PC-3 (cell line): ENCODE data around the gene STK11. TPM values are rescaled to one million over a fixed set of nuclear protein-coding genes. Genes with fewer than 3 reads are reported as not detected.
A peak's percentile ranks its signal among the peaks of the same experiment; 100 is the strongest.

Experiments used
- ATAC-seq: fragments of 200-7000 bp; cut with Tn5 transposase; 2 replicates; pipeline ENCODE4 v1.9.1; 2020; ENCODE audit warnings: mild to moderate bottlenecking, moderate library complexity
- BruUV-seq: library from RNA; stranded (reverse); fragments of 400-500 nt; replicated peaks from 2 replicates; lab custom pipeline; 2021; lab: Mats Ljungman, UMichigan
- CTCF ChIA-PET: fragments of 300-600 bp; sonication (Branson Sonifier 250); formaldehyde crosslinking; loops from one replicate; lab custom pipeline; 2022; ENCODE audit warnings: antibody characterized with exemption; lab: Charles Lee
- POLR2A ChIA-PET: fragments of 300-600 bp; sonication (Branson Sonifier 250); formaldehyde crosslinking; loops from one replicate; lab custom pipeline; 2022; ENCODE audit warnings: antibody characterized with exemption; ENCODE audit not compliant: unreplicated experiment; lab: Charles Lee
- DNase-seq: peaks from one replicate; pipeline ENCODE4 v3.0.0-alpha.2; 2015
- H2AFZ ChIP-seq: fragments of 300-600 bp; sonication (generic); 2 replicates; pipeline ENCODE4 v1.6.0; 2016; ENCODE audit warnings: antibody characterized with exemption, low read length
- H3F3A ChIP-seq: fragments of 300-600 bp; sonication (generic); one replicate; pipeline ENCODE4 v1.6.0; 2017; ENCODE audit warnings: antibody characterized with exemption, low read length, control low read depth, mild to moderate bottlenecking; ENCODE audit not compliant: unreplicated experiment
- H3K27ac ChIP-seq: fragments of 300-600 bp; sonication (generic); 2 replicates; pipeline ENCODE4 v1.5.1; 2016; ENCODE audit warnings: mild to moderate bottlenecking, low read length
- H3K27me3 ChIP-seq: fragments of 300-600 bp; sonication (generic); 2 replicates; pipeline ENCODE4 v1.6.1; 2016; ENCODE audit warnings: low read length, mixed read lengths
- H3K36me3 ChIP-seq: fragments of 300-600 bp; sonication (generic); 2 replicates; pipeline ENCODE4 v1.6.1; 2016; ENCODE audit warnings: low read depth, mixed run types, low read length, mixed read lengths
- H3K4me1 ChIP-seq: fragments of 300-600 bp; sonication (generic); 2 replicates; pipeline ENCODE4 v1.5.1; 2016; ENCODE audit warnings: low read length; ENCODE audit not compliant: insufficient read depth
- H3K4me2 ChIP-seq: fragments of 300-600 bp; sonication (generic); 2 replicates; pipeline ENCODE4 v1.6.0; 2016; ENCODE audit warnings: low read length
- H3K4me3 ChIP-seq: fragments of 300-600 bp; sonication (generic); 2 replicates; pipeline ENCODE4 v1.5.1; 2016; ENCODE audit warnings: mild to moderate bottlenecking, low read length, mixed read lengths
- H3K79me2 ChIP-seq: fragments of 300-600 bp; sonication (generic); 2 replicates; pipeline ENCODE4 v1.6.1; 2017; ENCODE audit warnings: low read length, mixed read lengths
- H3K9ac ChIP-seq: fragments of 300-600 bp; sonication (generic); 2 replicates; pipeline ENCODE4 v1.6.0; 2016; ENCODE audit warnings: mild to moderate bottlenecking, low read length
- H3K9me2 ChIP-seq: fragments of 300-600 bp; sonication (generic); replicated peaks from 2 replicates; pipeline ENCODE4 v1.6.1; 2016; ENCODE audit warnings: mixed run types, low read length, mixed read lengths
- H3K9me3 ChIP-seq: fragments of 300-600 bp; sonication (generic); 2 replicates; pipeline ENCODE4 v1.6.1; 2016; ENCODE audit warnings: low read length, mixed read lengths
- H4K20me1 ChIP-seq: fragments of 300-600 bp; sonication (generic); 2 replicates; pipeline ENCODE4 v1.6.1; 2016; ENCODE audit warnings: low read length, mixed read lengths
- CTCF ChIP-seq: fragments of 300-600 bp; sonication (generic); conservative IDR thresholded peaks from 2 replicates; pipeline ENCODE4 v1.5.1; 2017; ENCODE audit warnings: antibody characterized with exemption, low read depth, mild to moderate bottlenecking, low read length
- EZH2 ChIP-seq: fragments of 300-600 bp; sonication (generic); IDR thresholded peaks from one replicate; pipeline ENCODE4 v1.6.1; 2017; ENCODE audit warnings: antibody characterized with exemption, mild to moderate bottlenecking, low read length; ENCODE audit not compliant: unreplicated experiment
- EZH2phosphoT487 ChIP-seq: fragments of 300-600 bp; sonication (generic); IDR thresholded peaks from 2 replicates; pipeline ENCODE4 v1.6.1; 2018; ENCODE audit warnings: mild to moderate bottlenecking, antibody characterized with exemption, low read length, borderline replicate concordance
- intact Hi-C: fragments of 100-400 bp; cut with micrococcal nuclease; formaldehyde crosslinking; loops from 2 replicates; pipeline ENCODE4 v1.9.0; 2023
- total RNA-seq: library from RNA; depleted of rRNA; stranded (reverse); fragments of >200 nt; gene quantifications from 2 replicates; pipeline ENCODE4 v1.2.3, GENCODE V29; 2014

STK11 gene
- total RNA-seq, 1 experiment from 2014 or later = 82.4 TPM

DNA sequence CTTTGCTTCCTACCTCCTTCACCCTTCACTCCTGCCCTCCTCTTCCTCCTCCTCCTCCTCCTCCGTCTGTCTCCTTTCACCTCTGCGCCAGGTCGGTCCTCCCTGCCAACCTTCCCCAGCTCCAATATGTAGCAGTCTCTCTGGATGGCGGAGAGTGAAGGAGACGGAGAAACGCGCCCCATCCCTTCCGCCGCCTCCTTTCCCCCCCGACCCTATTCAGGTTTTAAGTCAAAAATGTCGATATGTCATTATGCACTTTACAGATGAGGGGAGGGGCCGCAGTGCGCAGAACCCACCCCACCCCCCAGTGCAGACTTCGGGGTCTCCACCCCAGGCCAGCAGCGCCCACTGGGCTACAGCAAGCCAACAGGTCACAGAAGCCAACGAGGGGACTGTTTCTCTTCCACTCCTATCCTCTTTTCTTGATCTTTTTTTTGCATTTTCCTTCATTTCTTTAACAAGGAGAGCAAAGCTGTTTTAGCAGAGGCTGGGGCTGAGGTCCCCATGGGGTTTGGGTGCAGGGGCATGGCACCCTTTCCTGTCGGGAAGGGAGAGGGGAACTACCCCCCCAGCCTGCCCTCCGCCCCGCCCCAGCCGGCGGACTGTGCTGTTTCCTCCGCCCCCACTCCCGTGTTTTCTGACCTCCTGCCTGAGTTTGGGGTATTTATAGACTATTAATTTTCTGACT lies 52.0 kb downstream of the STK11 start:
- POLR2A ChIA-PET = no interaction called here
- H3K27ac ChIP-seq = no peak overlapping the region
- no peak overlapping the region for H3K4me3 ChIP-seq
- no peaks in the 10 kb centered on the region for H3K9me3 ChIP-seq
- BruUV-seq = no TSS peak
- H3F3A ChIP-seq = peaks cover 14% of the 10 kb centered on the region
- DNase-seq = no peak
- ATAC-seq = no peak
- peaks cover 33% of the 10 kb centered on the region for H3K36me3 ChIP-seq
- H3K4me1 ChIP-seq = peaks cover 44% of the 10 kb centered on the region
- no peaks in the 10 kb centered on the region for H3K9me2 ChIP-seq
- TF ChIP-seq EZH2phosphoT487 (no peak), CTCF (no peak), EZH2 (no peak)
- no peak overlapping the region for H3K4me2 ChIP-seq
- H3K27me3 ChIP-seq = no peaks in the 10 kb centered on the region
- H3K9ac ChIP-seq = no peak overlapping the region
- H2AFZ ChIP-seq = no peak overlapping the region
- H3K79me2 ChIP-seq = peaks cover 43% of the 10 kb centered on the region
- CTCF ChIA-PET = interaction anchor here (0.5 kb wide), 1 partner anchor 9 kb away, joined by 7 read pairs; no protein-coding TSS in a partner anchor
- intact Hi-C loops = no loop called here
- peaks cover 3% of the 10 kb centered on the region; the same call in 1 of the 2 replicates for H4K20me1 ChIP-seq

- peaks cover 33% of the 10 kb centered on the region for H3K36me3 ChIP-seq
- ATAC-seq = no peak
- intact Hi-C loops = no loop called here
- BruUV-seq = TSS peak; percentile 15
- no peak overlapping the region for H3K4me3 ChIP-seq
- CTCF ChIA-PET = no interaction called here
- POLR2A ChIA-PET = interaction anchor here (0.6 to 1.1 kb wide), 2 partner anchors 11 to 14 kb away, joined by 10 to 14 read pairs; partner anchors contain the start of gene CIRBP
- no peaks in the 10 kb centered on the region for H3K27me3 ChIP-seq
- no peak overlapping the region for H3K9ac ChIP-seq
- no peaks in the 10 kb centered on the region for H3K9me3 ChIP-seq
- H3K27ac ChIP-seq = no peak overlapping the region
- H3K9me2 ChIP-seq = no peaks in the 10 kb centered on the region
- no peak overlapping the region for H3K4me2 ChIP-seq
- DNase-seq = no peak
- H4K20me1 ChIP-seq = peaks cover 3% of the 10 kb centered on the region; the same call in 1 of the 2 replicates
- H2AFZ ChIP-seq = no peak overlapping the region
- TF ChIP-seq EZH2 (no peak), CTCF (no peak), EZH2phosphoT487 (no peak)
- peaks cover 14% of the 10 kb centered on the region for H3F3A ChIP-seq
- peaks cover 41% of the 10 kb centered on the region for H3K79me2 ChIP-seq
- H3K4me1 ChIP-seq = peaks cover 47% of the 10 kb centered on the region
These were observed 52.5 kb downstream of the STK11 start for GRCh38 chr19:1258163-1258492.

DNA sequence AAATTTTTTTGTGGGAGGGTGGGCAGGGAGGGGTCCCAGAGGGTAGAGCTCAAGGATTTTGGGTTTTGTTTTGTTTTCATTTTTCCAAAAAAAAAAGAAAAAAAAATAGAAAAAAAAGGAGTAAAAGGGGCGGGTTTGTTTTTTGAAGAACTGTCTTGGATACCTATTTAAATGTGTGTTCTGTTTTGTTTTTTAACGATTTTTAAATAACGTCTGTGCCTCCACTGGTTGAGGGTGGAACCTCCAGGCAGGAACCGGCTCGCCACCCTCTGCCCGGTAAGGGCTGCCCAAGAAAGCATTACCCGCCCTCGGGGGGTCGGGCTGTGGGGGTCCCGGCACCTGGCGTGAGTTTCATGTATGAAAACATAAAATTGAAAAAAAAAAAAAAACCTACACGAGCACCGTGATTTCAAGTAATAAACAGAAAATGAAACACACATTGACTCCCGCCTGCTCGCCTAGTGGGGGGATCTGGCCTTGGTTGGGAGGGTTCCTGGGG lies 53.2 kb downstream of the STK11 start:
- H3K79me2 ChIP-seq = peaks cover 34% of the 10 kb centered on the region
- H3K27ac ChIP-seq = peak overlapping the region; percentile 82
- peaks cover 3% of the 10 kb centered on the region; the same call in 1 of the 2 replicates for H4K20me1 ChIP-seq
- H3K36me3 ChIP-seq = peaks cover 29% of the 10 kb centered on the region
- H3K4me1 ChIP-seq = peaks cover 42% of the 10 kb centered on the region
- no peak overlapping the region for H2AFZ ChIP-seq
- H3K27me3 ChIP-seq = no peaks in the 10 kb centered on the region
- TF ChIP-seq CTCF = no peak
- TF ChIP-seq EZH2phosphoT487 = no peak
- no peak for TF ChIP-seq EZH2
- DNase-seq (no peak), ATAC-seq (no peak)
- H3K9ac ChIP-seq = no peak overlapping the region
- CTCF ChIA-PET = no interaction called here
- H3K9me2 ChIP-seq = no peaks in the 10 kb centered on the region
- peaks cover 14% of the 10 kb centered on the region for H3F3A ChIP-seq
- intact Hi-C loops = no loop called here
- BruUV-seq = no TSS peak
- no peak overlapping the region for H3K4me3 ChIP-seq
- no peaks in the 10 kb centered on the region for H3K9me3 ChIP-seq
- POLR2A ChIA-PET = interaction anchor here (0.6 to 1.1 kb wide), 2 partner anchors 10 to 13 kb away, joined by 10 to 14 read pairs; partner anchors contain the start of gene CIRBP
- peak overlapping the region; percentile 39; the same call in 1 of the 2 replicates for H3K4me2 ChIP-seq
